PFSK-1 (cell line): ENCODE measurements around the gene ELMO1.

ENCODE experiments used
- FOXP2 ChIP-seq: optimal IDR thresholded peaks from 2 replicates; pipeline ENCODE3; 2011; ENCODE audit warnings: borderline replicate concordance, control low read depth, inconsistent platforms; ENCODE audit not compliant: insufficient read depth; ENCODE audit errors: extremely low read length, extremely low read depth
- POLR2AphosphoS5 ChIP-seq: IDR thresholded peaks from 2 replicates; pipeline ENCODE4 v1.6.1; 2012; ENCODE audit warnings: low read depth, mild to moderate bottlenecking, control low read depth, low read length, moderate library complexity
- SIN3A ChIP-seq: IDR thresholded peaks from 2 replicates; pipeline ENCODE4 v1.6.1; 2012; ENCODE audit warnings: mild to moderate bottlenecking, low read length, moderate library complexity, borderline replicate concordance; ENCODE audit not compliant: insufficient read depth
- TAF1 ChIP-seq: IDR thresholded peaks from 2 replicates; pipeline ENCODE4 v1.6.1; 2012; ENCODE audit warnings: low read length, control low read depth, borderline replicate concordance; ENCODE audit not compliant: insufficient read depth
- TF ChIP-seq, protein P1 (sequence below), 2 experiments: IDR thresholded peaks; 2 replicates each; pipeline versions ENCODE4 v1.6.1 to v1.8.0; 2011 to 2012; ENCODE audit warnings: low read depth in 2 of 2, low read length in 2 of 2, control low read depth in 1 of 2, inconsistent platforms in 1 of 2, mild to moderate bottlenecking in 1 of 2, moderate library complexity in 1 of 2; ENCODE audit not compliant: insufficient read depth in 1 of 2

ELMO1 gene

DNA sequence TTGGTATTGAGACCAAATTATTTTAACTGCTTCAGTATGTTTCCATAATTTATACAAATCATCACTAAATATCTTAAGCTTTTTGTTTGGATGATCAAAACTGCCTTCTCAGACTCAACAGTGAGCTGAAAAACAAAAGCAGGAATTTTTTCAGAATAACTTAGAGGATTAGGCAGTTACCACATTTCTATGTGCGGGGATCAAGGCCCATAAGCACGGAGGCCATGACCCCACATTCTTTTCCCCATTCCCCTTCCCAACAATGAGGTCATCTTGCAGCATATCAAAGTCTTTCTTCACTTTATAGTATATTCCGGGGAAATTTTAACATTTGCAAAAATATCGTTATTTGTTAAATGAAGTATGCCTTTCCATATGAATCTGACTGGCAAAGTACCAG lies 125.8 kb downstream of the ELMO1 start:
- TF ChIP-seq SIN3A, result no peak
- no peak for TF ChIP-seq FOXP2
- TF ChIP-seq, protein P1, sequence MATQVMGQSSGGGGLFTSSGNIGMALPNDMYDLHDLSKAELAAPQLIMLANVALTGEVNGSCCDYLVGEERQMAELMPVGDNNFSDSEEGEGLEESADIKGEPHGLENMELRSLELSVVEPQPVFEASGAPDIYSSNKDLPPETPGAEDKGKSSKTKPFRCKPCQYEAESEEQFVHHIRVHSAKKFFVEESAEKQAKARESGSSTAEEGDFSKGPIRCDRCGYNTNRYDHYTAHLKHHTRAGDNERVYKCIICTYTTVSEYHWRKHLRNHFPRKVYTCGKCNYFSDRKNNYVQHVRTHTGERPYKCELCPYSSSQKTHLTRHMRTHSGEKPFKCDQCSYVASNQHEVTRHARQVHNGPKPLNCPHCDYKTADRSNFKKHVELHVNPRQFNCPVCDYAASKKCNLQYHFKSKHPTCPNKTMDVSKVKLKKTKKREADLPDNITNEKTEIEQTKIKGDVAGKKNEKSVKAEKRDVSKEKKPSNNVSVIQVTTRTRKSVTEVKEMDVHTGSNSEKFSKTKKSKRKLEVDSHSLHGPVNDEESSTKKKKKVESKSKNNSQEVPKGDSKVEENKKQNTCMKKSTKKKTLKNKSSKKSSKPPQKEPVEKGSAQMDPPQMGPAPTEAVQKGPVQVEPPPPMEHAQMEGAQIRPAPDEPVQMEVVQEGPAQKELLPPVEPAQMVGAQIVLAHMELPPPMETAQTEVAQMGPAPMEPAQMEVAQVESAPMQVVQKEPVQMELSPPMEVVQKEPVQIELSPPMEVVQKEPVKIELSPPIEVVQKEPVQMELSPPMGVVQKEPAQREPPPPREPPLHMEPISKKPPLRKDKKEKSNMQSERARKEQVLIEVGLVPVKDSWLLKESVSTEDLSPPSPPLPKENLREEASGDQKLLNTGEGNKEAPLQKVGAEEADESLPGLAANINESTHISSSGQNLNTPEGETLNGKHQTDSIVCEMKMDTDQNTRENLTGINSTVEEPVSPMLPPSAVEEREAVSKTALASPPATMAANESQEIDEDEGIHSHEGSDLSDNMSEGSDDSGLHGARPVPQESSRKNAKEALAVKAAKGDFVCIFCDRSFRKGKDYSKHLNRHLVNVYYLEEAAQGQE (IDR thresholded peaks at IDR 0.05; ENCODE audit: insufficient read depth in 1 of 2, low read depth in 2 of 2, low read length in 2 of 2), result no peak
- TF ChIP-seq POLR2AphosphoS5, result no peak
- no peak for TF ChIP-seq TAF1

DNA sequence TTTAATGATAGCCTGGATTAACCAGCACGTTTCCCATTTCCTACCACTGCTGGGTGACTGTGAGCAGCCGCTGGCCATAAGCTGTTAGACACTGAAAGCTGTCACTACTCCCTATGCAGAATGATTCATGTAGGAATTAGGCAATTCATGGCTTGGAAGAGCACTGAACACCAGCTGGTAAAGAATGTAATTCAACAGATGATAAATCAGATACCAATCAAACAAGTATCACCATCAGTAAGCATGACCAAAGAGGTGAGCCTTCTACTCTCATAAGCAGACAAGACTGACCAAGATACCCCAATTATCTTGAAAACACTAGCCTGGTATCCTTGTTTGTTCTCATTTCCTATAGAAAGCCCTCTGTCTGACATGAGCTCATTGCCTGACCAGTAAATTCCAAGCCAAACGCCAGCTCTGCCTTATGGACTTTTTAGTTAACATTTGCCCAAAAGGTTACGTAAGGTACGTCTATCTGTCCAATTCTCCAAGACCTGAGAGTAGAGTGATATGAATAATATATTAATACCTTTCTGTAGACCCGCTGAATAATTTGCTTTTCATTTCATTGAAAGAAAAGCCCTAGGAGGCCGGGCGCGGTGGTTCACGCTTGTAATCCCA lies 127.7 kb downstream of the ELMO1 start:
- TF ChIP-seq, protein P1 (IDR thresholded peaks at IDR 0.05; ENCODE audit: insufficient read depth in 1 of 2, low read depth in 2 of 2, low read length in 2 of 2), result no peak
- TF ChIP-seq POLR2AphosphoS5, result no peak
- no peak for TF ChIP-seq FOXP2
- no peak for TF ChIP-seq TAF1
- TF ChIP-seq SIN3A, result no peak

DNA sequence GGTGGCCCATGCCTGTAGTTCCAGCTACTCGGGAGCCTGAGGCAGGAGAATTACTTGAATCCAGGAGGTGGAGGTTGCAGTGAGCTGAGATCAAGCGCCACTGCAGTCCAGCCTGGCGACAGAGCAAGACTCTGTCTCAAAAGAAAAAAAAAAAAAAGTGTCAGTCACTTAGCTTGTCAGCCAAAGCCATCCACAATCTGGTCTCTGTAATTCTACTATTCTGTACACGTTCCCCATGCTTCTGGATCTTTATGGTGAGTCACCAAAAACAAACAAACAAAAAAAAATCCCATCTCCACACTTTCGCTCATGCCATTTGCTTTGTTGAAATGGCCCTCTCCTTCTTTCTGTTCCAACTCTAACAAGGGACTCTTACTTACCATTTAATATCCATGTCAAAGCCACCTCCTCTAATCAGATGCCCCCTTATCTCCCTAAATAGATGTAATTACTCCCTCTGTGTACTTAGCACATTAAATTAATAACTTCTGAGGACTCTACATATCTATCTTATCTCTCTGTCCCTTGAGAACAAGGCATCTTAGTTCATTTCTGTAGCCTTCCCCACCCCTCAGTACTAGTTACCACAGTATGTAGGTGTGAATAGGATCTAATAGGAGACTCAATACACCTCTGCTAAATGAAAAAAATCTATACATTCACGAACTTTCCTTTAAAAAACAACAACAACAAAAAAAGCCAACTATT lies 128.4 kb downstream of the ELMO1 start:
- TF ChIP-seq, protein P1 (IDR thresholded peaks at IDR 0.05; ENCODE audit: insufficient read depth in 1 of 2, low read depth in 2 of 2, low read length in 2 of 2), result no peak
- TF ChIP-seq POLR2AphosphoS5 (no peak), SIN3A (no peak), FOXP2 (no peak), TAF1 (no peak)

DNA sequence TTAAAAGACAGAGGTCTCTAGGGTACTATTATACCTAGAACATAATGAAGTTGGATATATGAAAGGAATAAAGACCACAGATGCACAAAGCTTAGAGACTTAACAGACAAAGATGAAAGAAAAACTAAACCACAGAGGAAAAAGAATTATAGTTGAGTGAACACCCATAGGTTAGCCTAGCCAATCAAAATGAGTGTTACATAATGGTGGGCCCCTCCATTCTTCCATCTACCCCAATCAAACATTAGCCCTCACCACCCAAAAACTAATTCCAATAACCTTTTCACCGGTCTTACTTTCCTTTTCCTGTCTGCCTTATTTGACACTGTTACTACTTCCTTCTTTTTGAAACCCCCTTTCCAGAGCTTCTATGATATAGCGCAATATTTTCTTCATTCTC lies 130.1 kb downstream of the ELMO1 start:
- TF ChIP-seq SIN3A, result no peak
- no peak for TF ChIP-seq TAF1
- TF ChIP-seq, protein P1 (IDR thresholded peaks at IDR 0.05; ENCODE audit: insufficient read depth in 1 of 2, low read depth in 2 of 2, low read length in 2 of 2), result no peak
- no peak for TF ChIP-seq FOXP2
